ENCODE results near the gene TP53BP2. TPM values are rescaled to one million over a fixed set of nuclear protein-coding genes. Genes with fewer than 3 reads are reported as not detected.

The TP53BP2 gene
- total RNA-seq, 2 experiments from 2014 or later: 21.1 to 21.7 TPM

DNA sequence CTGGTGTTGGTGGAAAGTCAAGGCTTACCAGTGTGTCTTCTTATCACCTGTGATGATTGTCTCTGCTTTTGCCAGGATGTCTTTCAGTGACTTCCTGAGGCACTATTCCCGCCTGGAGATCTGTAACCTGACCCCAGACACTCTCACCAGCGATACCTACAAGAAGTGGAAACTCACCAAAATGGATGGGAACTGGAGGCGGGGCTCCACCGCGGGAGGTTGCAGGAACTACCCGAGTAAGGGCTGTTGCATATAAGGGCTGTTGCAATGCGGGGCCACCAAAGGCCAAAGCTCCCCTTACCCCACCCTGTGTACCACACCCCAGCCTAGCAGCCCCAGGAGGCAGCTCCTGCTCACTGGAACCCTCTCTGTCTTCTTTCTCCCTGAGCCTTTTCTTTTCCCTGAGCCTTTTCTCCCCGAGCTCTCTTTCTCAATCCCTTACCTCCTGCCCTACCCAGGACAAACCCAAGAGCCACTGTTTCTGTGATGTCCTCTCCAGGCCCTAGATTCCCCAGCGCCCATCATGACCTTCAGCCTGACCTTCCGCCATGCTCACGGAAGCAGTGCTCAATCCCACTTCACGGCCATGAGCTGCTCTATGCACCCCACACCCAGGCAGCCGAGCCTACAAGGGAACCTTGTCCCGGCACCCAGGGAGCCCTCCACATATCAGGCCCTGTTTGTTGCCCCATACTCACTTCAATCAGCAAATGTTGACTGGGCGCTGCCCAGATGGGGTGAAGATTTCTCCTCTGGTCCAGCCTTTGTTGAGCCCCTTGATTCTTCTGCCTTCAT lies 92.8 kb downstream of the TP53BP2 start:
- BruUV-seq (replicated peaks): no TSS peak
- no peaks in the 10 kb centered on the region for H3K9me2 ChIP-seq (ENCODE audit: insufficient read depth, low read length)
- no peaks in the 10 kb centered on the region for H3K79me2 ChIP-seq (ENCODE audit: insufficient read depth, low read depth, low read length)
- H3K27ac ChIP-seq (ENCODE audit: low read depth, low read length, poor library complexity, severe bottlenecking): no peak overlapping the region
- POLR2A ChIA-PET: no interaction called here
- no peak for TF ChIP-seq EZH2phosphoT487 (IDR thresholded peaks at IDR 0.05; ENCODE audit: borderline replicate concordance, low read depth, low read length)
- TF ChIP-seq, protein P1, sequence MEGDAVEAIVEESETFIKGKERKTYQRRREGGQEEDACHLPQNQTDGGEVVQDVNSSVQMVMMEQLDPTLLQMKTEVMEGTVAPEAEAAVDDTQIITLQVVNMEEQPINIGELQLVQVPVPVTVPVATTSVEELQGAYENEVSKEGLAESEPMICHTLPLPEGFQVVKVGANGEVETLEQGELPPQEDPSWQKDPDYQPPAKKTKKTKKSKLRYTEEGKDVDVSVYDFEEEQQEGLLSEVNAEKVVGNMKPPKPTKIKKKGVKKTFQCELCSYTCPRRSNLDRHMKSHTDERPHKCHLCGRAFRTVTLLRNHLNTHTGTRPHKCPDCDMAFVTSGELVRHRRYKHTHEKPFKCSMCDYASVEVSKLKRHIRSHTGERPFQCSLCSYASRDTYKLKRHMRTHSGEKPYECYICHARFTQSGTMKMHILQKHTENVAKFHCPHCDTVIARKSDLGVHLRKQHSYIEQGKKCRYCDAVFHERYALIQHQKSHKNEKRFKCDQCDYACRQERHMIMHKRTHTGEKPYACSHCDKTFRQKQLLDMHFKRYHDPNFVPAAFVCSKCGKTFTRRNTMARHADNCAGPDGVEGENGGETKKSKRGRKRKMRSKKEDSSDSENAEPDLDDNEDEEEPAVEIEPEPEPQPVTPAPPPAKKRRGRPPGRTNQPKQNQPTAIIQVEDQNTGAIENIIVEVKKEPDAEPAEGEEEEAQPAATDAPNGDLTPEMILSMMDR (conservative IDR thresholded peaks at IDR 0.05; ENCODE audit: low read length): no peak
- no peaks in the 10 kb centered on the region for H4K20me1 ChIP-seq (ENCODE audit: insufficient read depth, low read length)
- CTCF ChIA-PET (ENCODE audit: unreplicated experiment): no interaction called here
- no peaks in the 10 kb centered on the region for H3K9me3 ChIP-seq (ENCODE audit: low read length)
- no peaks in the 10 kb centered on the region for H3K36me3 ChIP-seq (ENCODE audit: insufficient read depth, low read length)
- intact Hi-C loops (cut with micrococcal nuclease; ENCODE audit: unreplicated experiment): no loop called here
- H3K4me2 ChIP-seq (ENCODE audit: low read length): no peak overlapping the region
- DNase-seq (ENCODE audit: low spot score): no peak
- H2AFZ ChIP-seq (ENCODE audit: low read length): no peak overlapping the region
- no peaks in the 10 kb centered on the region for H3K4me1 ChIP-seq (ENCODE audit: insufficient read depth, low read length, poor library complexity, severe bottlenecking)
- H3K4me3 ChIP-seq (ENCODE audit: low read depth, low read length, poor library complexity, severe bottlenecking): no peak overlapping the region

DNA sequence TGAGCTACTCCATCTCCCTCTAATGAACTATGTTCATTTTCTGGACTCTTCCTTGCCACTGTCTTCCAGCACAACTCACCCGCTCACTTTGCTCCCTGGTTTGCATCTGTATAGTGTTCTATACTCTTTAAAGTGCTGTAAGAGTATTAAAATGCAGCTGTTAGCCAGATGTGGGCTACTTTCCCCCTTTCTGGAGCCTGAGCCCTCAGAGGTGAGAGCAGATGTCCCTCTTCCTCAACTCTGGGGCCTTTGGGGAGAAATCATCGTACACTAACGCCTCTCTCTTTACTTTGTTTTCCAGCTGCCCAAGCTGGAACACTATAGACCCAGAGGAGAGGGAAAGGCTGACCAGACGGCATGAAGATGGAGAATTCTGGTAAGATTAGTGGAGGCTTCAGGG lies 94.1 kb downstream of the TP53BP2 start:
- CTCF ChIA-PET (ENCODE audit: unreplicated experiment): no interaction called here
- POLR2A ChIA-PET: no interaction called here
- Histone ChIP-seq H3K4me3 (ENCODE audit: low read depth, low read length, poor library complexity, severe bottlenecking) (no peak overlapping the region), H2AFZ (ENCODE audit: low read length) (no peak overlapping the region), H3K4me1 (ENCODE audit: insufficient read depth, low read length, poor library complexity, severe bottlenecking) (no peaks in the 10 kb centered on the region), H3K4me2 (ENCODE audit: low read length) (no peak overlapping the region), H4K20me1 (ENCODE audit: insufficient read depth, low read length) (no peaks in the 10 kb centered on the region), H3K9me2 (ENCODE audit: insufficient read depth, low read length) (no peaks in the 10 kb centered on the region), H3K36me3 (ENCODE audit: insufficient read depth, low read length) (no peaks in the 10 kb centered on the region), H3K27ac (ENCODE audit: low read depth, low read length, poor library complexity, severe bottlenecking) (no peak overlapping the region), H3K9me3 (ENCODE audit: low read length) (no peaks in the 10 kb centered on the region), H3K79me2 (ENCODE audit: insufficient read depth, low read depth, low read length) (no peaks in the 10 kb centered on the region)
- intact Hi-C loops (cut with micrococcal nuclease; ENCODE audit: unreplicated experiment): no loop called here
- DNase-seq (ENCODE audit: low spot score): no peak
- TF ChIP-seq EZH2phosphoT487 (IDR thresholded peaks at IDR 0.05; ENCODE audit: borderline replicate concordance, low read depth, low read length): no peak
- TF ChIP-seq, protein P1 (conservative IDR thresholded peaks at IDR 0.05; ENCODE audit: low read length): no peak
- BruUV-seq (replicated peaks): no TSS peak

All from OCI-LY7 (cell line).